Ishikawa (cell line): ENCODE measurements around the gene KRT9.

Experiments
- CEBPB ChIP-seq: IDR thresholded peaks from 2 replicates; pipeline ENCODE4 v1.6.1; 2012
- CREB1 ChIP-seq: IDR thresholded peaks from 2 replicates; pipeline ENCODE4 v1.6.1; 2012; ENCODE audit warnings: low read depth
- EGR1 ChIP-seq: IDR thresholded peaks from 2 replicates; pipeline ENCODE4 v1.6.1; 2012
- EP300 ChIP-seq: IDR thresholded peaks from 2 replicates; pipeline ENCODE4 v1.6.1; 2012; ENCODE audit warnings: borderline replicate concordance
- NFIC ChIP-seq: IDR thresholded peaks from 2 replicates; pipeline ENCODE4 v1.6.1; 2012
- RAD21 ChIP-seq: IDR thresholded peaks from 2 replicates; pipeline ENCODE4 v1.6.1; 2012; ENCODE audit warnings: low read depth
- TAF1 ChIP-seq: IDR thresholded peaks from 2 replicates; pipeline ENCODE4 v1.6.1; 2012; ENCODE audit warnings: low read depth, mild to moderate bottlenecking
- TCF12 ChIP-seq: IDR thresholded peaks from 2 replicates; pipeline ENCODE4 v1.6.1; 2012; ENCODE audit warnings: low read depth
- TEAD4 ChIP-seq: IDR thresholded peaks from 2 replicates; pipeline ENCODE4 v1.6.1; 2012
- YY1 ChIP-seq: IDR thresholded peaks from 2 replicates; pipeline ENCODE4 v1.6.1; 2012; ENCODE audit warnings: low read depth
- ZBTB7A ChIP-seq: IDR thresholded peaks from 2 replicates; pipeline ENCODE4 v1.6.1; 2012; ENCODE audit warnings: low read depth
- TF ChIP-seq, protein P1 (sequence below): IDR thresholded peaks from 2 replicates; pipeline ENCODE4 v1.6.1; 2012
- TF ChIP-seq, protein P2 (sequence below): IDR thresholded peaks from 2 replicates; pipeline ENCODE4 v1.6.1; 2012
- TF ChIP-seq, protein P3 (sequence below): IDR thresholded peaks from 2 replicates; pipeline ENCODE4 v1.6.1; 2012; ENCODE audit warnings: low read depth, mild to moderate bottlenecking

DNA sequence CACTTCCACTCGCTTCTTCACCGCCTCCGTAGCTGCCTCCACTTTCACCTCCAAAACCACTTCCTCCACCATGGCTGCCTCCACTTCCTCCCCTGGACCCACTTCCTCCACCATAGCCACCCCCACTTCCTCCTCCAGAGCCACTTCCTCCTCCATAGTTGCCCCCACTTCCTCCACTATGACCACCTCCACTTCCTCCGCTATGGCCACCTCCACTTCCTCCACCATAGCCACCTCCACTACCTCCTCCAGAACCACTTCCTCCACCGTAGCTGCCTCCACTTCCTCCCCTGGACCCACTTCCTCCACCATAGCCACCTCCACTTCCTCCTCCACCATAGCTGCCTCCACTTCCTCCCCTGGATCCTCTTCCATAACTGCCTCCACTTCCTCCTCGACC lies 4.5 kb downstream of the KRT9 start:
- no peak for TF ChIP-seq RAD21
- no peak for TF ChIP-seq EGR1
- no peak for TF ChIP-seq NFIC
- TF ChIP-seq, protein P1, sequence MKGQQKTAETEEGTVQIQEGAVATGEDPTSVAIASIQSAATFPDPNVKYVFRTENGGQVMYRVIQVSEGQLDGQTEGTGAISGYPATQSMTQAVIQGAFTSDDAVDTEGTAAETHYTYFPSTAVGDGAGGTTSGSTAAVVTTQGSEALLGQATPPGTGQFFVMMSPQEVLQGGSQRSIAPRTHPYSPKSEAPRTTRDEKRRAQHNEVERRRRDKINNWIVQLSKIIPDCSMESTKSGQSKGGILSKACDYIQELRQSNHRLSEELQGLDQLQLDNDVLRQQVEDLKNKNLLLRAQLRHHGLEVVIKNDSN = no peak
- TF ChIP-seq, protein P2, sequence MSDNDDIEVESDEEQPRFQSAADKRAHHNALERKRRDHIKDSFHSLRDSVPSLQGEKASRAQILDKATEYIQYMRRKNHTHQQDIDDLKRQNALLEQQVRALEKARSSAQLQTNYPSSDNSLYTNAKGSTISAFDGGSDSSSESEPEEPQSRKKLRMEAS = no peak
- TF ChIP-seq EP300 = no peak
- TF ChIP-seq, protein P3, sequence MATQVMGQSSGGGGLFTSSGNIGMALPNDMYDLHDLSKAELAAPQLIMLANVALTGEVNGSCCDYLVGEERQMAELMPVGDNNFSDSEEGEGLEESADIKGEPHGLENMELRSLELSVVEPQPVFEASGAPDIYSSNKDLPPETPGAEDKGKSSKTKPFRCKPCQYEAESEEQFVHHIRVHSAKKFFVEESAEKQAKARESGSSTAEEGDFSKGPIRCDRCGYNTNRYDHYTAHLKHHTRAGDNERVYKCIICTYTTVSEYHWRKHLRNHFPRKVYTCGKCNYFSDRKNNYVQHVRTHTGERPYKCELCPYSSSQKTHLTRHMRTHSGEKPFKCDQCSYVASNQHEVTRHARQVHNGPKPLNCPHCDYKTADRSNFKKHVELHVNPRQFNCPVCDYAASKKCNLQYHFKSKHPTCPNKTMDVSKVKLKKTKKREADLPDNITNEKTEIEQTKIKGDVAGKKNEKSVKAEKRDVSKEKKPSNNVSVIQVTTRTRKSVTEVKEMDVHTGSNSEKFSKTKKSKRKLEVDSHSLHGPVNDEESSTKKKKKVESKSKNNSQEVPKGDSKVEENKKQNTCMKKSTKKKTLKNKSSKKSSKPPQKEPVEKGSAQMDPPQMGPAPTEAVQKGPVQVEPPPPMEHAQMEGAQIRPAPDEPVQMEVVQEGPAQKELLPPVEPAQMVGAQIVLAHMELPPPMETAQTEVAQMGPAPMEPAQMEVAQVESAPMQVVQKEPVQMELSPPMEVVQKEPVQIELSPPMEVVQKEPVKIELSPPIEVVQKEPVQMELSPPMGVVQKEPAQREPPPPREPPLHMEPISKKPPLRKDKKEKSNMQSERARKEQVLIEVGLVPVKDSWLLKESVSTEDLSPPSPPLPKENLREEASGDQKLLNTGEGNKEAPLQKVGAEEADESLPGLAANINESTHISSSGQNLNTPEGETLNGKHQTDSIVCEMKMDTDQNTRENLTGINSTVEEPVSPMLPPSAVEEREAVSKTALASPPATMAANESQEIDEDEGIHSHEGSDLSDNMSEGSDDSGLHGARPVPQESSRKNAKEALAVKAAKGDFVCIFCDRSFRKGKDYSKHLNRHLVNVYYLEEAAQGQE = no peak
- no peak for TF ChIP-seq TAF1
- TF ChIP-seq CREB1 = no peak
- no peak for TF ChIP-seq CEBPB
- TF ChIP-seq ZBTB7A = no peak
- TF ChIP-seq TCF12 = no peak
- no peak for TF ChIP-seq YY1
- no peak for TF ChIP-seq TEAD4
